IPS-NIHi11 (cell line): ENCODE measurements around the gene PCTP.
A peak's percentile ranks its signal among the peaks of the same experiment; 100 is the strongest.

Source experiments
- DNase-seq: peaks from one replicate; pipeline ENCODE4 v3.0.0; 2012; ENCODE audit warnings: mixed read lengths, low spot score

The PCTP gene

GRCh38 chr17:55727920-55728319 is 22.9 kb upstream of the PCTP start:
- no peak for DNase-seq

DNA sequence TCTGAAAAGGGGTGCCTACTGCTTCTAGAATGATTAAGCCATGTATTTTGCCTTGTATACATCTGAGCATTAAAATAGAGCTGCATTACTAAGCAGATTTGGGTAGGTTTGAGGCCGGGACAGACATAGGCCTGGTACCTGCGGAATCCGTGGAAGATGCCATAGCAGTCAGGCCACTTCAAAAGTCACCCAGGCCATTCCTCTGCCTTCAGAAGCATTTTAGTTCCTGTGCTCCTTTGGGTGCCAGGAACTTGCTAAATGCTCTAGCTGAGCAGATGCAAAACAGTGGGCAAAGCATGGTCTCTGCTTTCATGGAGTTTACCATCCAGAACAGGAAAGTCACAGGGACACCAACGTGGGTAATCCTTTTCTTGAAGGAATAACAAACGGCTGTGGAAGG is 22.5 kb upstream of the PCTP start:
- DNase-seq, result no peak

DNA sequence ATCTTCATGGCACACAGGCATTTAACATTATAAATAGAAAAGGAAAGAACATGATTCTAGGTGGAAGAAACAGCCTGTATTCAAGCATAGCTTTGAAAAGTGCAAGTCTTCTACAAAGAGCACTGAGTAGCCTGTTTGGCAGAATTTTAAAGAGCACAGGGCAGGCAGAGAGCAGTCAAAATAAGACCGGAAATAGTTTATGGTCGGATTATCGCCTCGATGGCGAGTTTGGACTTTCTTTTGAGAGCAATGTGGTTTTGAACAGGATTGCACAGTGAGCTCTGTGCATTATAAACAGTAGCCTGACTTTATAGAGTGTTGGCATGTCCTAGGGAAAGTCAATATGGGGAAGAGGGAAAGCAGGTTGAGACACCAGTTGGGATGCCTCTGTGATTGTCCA is 22.0 kb upstream of the PCTP start:
- no peak for DNase-seq

DNA sequence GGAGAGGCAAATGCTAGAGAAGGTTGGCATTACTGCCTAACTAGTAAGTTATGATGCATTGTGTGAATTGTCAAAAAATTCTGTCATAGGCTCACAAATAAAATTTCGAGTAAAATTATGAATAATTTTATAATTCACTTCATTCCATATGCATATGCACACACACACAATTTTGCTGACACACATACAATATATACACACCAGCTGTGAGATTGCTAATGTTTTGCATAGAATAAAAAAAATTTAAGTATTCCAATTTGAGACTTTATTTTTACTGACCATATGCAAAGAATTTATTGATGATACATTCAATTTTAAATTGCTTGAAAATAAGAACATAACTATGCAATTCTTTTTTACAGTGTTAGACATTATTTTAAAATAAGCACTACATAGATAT is 21.4 kb upstream of the PCTP start:
- DNase-seq, result no peak

DNA sequence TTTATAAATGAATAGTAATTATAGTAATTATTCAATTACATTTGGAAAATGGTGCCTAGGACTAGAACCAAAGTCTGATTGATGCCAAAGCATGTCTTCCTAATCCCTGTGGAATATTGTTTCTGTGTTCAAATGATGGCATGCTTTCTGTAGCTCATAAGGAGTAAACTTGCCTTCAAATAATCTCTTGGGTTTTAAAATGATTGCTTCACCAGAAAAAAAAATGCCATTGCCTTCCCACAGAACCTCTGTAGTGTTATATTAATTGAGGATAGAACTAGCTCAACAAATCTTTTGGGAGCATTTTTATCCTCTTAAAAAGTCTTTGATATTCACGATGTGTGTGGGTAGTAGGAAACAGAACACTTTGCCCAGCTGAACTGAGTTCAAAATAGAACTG is 20.5 kb upstream of the PCTP start:
- DNase-seq, result no peak

GRCh38 chr17:55730808-55731207 is 20.0 kb upstream of the PCTP start:
- no peak for DNase-seq

DNA sequence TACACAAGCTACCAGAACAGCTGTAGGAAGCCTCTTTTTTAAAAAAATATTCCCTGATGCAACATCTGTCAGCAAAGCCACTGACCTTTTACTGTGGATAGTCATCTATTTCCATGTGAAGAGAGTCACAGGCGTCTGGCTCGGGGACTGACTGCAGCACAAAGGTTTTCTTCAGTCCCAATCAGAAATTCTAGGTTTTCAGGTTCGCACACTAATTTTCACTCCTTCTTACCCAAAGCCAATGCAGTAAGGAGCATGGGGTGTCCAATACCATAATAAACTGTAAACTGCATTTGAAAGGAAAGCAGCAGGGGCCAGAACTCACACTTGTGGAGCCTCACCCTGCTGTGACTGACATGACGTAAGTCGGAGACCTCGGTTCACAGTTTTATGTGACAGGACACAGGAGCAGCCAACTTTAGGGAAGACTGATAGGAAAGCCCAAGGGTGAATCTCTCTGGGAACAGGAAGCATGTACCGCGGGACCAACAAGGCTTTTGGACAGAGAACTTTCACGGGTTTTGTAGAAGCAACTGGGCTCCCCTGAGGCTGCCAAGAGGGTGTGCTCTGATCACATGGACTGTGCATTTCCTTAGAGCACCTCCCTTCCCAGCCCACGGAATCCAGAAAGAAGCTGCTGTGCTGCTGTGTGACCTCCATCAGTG is 19.1 kb upstream of the PCTP start:
- DNase-seq, result peak; percentile 23

GRCh38 chr17:55734128-55734781 is 16.6 kb upstream of the PCTP start:
- peak; percentile 30 for DNase-seq

DNA sequence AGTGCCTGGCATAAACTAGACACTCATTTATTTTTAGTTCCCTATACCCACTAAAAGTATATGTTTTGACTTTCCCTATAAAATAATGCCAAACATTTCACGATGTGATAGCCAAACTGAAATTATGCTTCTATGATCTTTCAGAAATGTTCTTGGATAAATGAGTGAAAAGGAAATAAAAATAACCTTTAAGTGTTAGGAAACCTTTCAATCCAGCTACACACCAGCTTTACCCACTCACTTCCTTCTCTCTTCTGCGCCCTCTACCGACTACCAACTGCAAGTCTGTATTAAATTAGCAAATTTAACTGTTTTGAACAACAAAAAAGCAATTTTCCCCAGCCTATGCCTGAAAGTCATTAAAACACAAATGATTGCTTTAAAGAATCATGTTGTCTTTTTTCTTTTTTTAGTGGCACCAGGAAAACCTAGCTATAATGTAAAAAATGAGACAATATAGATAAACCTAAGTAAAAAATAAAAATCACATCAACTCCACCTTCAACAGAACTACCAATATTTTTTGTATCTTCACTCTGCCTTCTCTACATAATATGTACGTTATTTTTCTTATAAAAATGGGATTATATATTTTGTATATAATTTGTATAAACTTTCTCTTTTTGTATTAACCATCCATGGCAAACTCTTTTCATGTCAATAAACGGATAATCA is 15.0 kb upstream of the PCTP start:
- peak; percentile 27 for DNase-seq

DNA sequence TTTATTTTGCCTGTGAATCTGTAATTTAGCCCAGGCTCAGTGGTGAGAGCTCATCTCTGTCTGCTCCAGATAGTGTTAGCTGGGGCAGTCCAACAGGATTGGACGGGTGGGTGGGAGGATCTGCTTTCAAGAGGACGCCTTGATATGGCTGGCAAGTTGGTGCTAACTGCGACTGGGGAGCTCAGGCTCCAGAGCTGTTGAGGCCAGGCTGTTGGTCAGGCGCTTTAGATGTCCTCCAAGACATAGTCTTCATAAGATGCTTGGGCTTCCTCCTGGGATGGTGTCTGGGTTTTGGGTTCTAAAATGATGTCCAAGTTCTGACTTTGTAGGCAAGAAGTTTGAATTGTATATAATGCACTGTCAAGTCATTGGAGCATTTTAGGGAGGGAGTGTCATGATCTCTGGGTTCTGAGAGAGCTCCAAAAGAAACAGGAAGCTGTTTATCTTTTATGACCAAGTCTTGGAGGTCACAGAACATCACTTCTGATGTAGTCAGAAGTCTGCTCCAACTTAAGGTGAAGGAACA is 12.8 kb upstream of the PCTP start:
- no peak for DNase-seq

GRCh38 chr17:55740511-55741355 is 10.1 kb upstream of the PCTP start:
- no peak for DNase-seq

DNA sequence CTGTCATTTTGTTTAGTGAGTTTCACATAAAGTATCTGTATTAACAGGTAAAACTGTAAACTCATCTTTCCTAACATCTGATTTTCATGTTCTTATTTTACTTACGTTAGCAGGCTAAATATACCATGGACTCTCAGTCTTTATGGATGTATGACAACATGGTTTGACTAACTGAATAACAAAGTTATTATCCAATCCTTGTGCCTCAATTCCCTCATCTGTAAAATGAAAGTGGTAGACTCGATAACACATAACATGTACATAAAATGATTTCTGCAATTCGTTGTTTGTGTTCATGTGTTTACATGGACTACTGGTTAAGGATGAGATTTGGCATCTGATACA is 9.5 kb upstream of the PCTP start:
- DNase-seq, result no peak

- DNase-seq, result no peak
Observed at GRCh38 chr17:55742272-55743102, 8.4 kb upstream of the PCTP start.

- DNase-seq, result no peak
Observed at GRCh38 chr17:55743103-55743679, 7.7 kb upstream of the PCTP start.

DNA sequence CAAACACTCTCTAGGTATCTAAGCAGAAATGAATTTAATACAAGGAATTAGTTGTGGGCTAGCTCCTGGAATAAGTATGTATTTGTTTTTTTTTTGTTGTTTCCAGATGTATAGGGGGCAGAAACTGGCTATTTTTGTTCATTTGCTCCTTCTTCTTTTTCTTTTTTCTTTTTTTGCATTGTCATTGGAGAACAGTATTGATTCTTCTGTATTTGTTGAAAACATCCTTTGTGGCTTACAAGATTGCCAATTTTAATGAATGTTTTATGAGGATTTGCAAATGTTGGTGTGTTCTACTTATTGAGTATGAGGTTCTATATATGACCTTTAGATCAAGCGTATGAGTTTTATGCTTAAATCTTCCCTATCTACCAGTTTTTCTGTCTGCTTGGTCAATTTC is 5.6 kb upstream of the PCTP start:
- no peak for DNase-seq

- no peak for DNase-seq
Observed at GRCh38 chr17:55746466-55746865, 4.4 kb upstream of the PCTP start.

GRCh38 chr17:55747209-55747608 is 3.6 kb upstream of the PCTP start:
- DNase-seq, result no peak

DNA sequence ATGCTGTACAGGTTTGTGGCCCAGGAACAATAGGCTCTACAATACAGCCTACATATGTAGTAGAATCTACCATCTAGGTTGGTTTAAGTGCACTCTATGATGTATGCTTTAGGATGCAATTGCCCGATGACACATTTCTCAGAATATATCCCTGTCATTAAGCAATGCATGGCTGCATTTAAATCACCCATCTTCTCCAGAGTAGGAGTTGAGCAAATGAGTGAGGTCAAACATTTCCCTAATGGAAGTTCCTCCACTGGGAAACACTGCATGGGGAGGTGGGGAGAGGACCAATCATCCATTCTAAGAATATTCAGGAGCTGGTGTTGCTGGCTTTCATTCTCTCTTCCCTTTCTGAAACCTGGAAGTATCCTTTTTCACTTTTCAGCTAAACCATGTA is 2.0 kb upstream of the PCTP start:
- DNase-seq, result no peak

DNA sequence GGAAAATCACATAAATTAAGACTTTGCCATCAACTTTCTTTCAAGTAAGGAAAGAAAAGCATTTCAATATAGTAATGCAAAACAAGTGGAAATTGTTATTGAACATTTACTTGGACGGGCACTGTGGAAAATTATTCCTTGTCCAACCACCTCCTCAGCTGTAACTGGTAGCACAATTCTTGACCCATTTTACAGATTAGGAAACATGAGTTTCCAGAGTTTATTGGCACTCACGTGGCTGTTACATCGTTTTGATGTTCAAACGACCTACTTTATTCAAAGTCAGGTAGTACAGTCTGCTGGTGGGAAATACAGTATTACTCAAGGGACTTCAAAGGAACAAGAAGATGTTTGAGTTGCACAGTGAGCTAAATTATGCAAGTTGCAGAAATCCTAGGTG is 866 bp upstream of the PCTP start:
- DNase-seq, result no peak

- no peak for DNase-seq
Observed at GRCh38 chr17:55751720-55752250, 934 bp downstream of the PCTP start.

GRCh38 chr17:55756689-55757088 is 5.8 kb downstream of the PCTP start:
- DNase-seq, result no peak
